HEK293 (cell line): Measurements from ENCODE around the gene ETV3.

ENCODE experiments used
- CTCF ChIA-PET: fragments of 350-600 bp; formaldehyde crosslinking; extraction: SDS; loops from one replicate; lab custom pipeline; 2021; ENCODE audit warnings: antibody characterized with exemption; lab: Yijun Ruan, JAX
- POLR2A ChIA-PET: fragments of 300-600 bp; formaldehyde crosslinking; extraction: SDS; loops from one replicate; lab custom pipeline; 2020; ENCODE audit warnings: antibody characterized with exemption, inconsistent platforms; lab: Yijun Ruan, JAX
- H3K27ac ChIP-seq: fragments of 200-500 bp; sonication (Bioruptor generic); 2 replicates; pipeline ENCODE4 v1.5.1; 2014; ENCODE audit warnings: low read depth, low read length, control low read depth, inconsistent platforms; ENCODE audit errors: extremely low read depth
- H3K36me3 ChIP-seq, 2 experiments: fragments of 200-500 bp in 1 of 2; sonication (Bioruptor generic) in 1 of 2; 1 replicate in 1 of 2; 2 replicates in 1 of 2; pipeline ENCODE4 v1.5.1; 2014 to 2017; ENCODE audit warnings: inconsistent platforms in 2 of 2, low read length in 2 of 2; ENCODE audit not compliant: control insufficient read depth in 2 of 2, insufficient read depth in 1 of 2
- H3K4me1 ChIP-seq: fragments of 200-500 bp; sonication (Bioruptor generic); 2 replicates; pipeline ENCODE4 v1.5.1; 2014; ENCODE audit warnings: mild to moderate bottlenecking, low read length, inconsistent platforms; ENCODE audit not compliant: control insufficient read depth, insufficient read depth
- H3K4me3 ChIP-seq: 2 replicates; pipeline ENCODE4 v1.5.1; 2011; ENCODE audit warnings: low read depth, mild to moderate bottlenecking, control low read depth, low read length, moderate library complexity
- H3K9me3 ChIP-seq: fragments of 200-500 bp; sonication (Bioruptor generic); 2 replicates; pipeline ENCODE4 v1.5.1; 2014; ENCODE audit warnings: low read depth, low read length, inconsistent platforms; ENCODE audit not compliant: control insufficient read depth, insufficient read depth
- AEBP2 ChIP-seq: fragments of 450-650 bp; formaldehyde crosslinking; IDR thresholded peaks from 2 replicates; pipeline ENCODE4 v1.5.1; 2016; ENCODE audit warnings: missing biosample characterization, missing genetic modification characterization, borderline replicate concordance
- OSR2 ChIP-seq: fragments of 450-650 bp; formaldehyde crosslinking; IDR thresholded peaks from 2 replicates; pipeline ENCODE4 v1.5.1; 2016; ENCODE audit warnings: missing biosample characterization, missing genetic modification characterization
- REPIN1 ChIP-seq: fragments of 450-650 bp; formaldehyde crosslinking; IDR thresholded peaks from 2 replicates; pipeline ENCODE4 v1.5.1; 2017; ENCODE audit warnings: missing biosample characterization, missing genetic modification characterization, low read depth
- WT1 ChIP-seq: fragments of 450-650 bp; formaldehyde crosslinking; IDR thresholded peaks from 2 replicates; pipeline ENCODE4 v1.5.1; 2016; ENCODE audit warnings: missing biosample characterization, missing genetic modification characterization
- ZBTB10 ChIP-seq: fragments of 450-650 bp; formaldehyde crosslinking; IDR thresholded peaks from 2 replicates; pipeline ENCODE4 v1.5.1; 2016; ENCODE audit warnings: missing biosample characterization, missing genetic modification characterization
- ZBTB17 ChIP-seq: fragments of 450-650 bp; formaldehyde crosslinking; IDR thresholded peaks from 2 replicates; pipeline ENCODE4 v1.5.1; 2016; ENCODE audit warnings: missing biosample characterization, missing genetic modification characterization
- ZBTB7A ChIP-seq: fragments of 450-650 bp; formaldehyde crosslinking; IDR thresholded peaks from 2 replicates; pipeline ENCODE4 v1.5.1; 2016; ENCODE audit warnings: low read depth, missing biosample characterization, missing genetic modification characterization
- ZEB2 ChIP-seq: fragments of 450-650 bp; formaldehyde crosslinking; IDR thresholded peaks from 2 replicates; pipeline ENCODE4 v1.5.1; 2016; ENCODE audit warnings: missing biosample characterization, missing genetic modification characterization
- ZNF133 ChIP-seq: fragments of 450-650 bp; formaldehyde crosslinking; IDR thresholded peaks from 2 replicates; pipeline ENCODE4 v1.5.1; 2016; ENCODE audit warnings: missing biosample characterization, missing genetic modification characterization
- ZNF146 ChIP-seq: fragments of 450-650 bp; formaldehyde crosslinking; IDR thresholded peaks from 2 replicates; pipeline ENCODE4 v1.5.1; 2016; ENCODE audit warnings: missing biosample characterization, missing genetic modification characterization
- ZNF184 ChIP-seq: fragments of 450-650 bp; IDR thresholded peaks from 2 replicates; pipeline ENCODE4 v1.5.1; 2018; ENCODE audit warnings: missing biosample characterization, mild to moderate bottlenecking, missing genetic modification characterization
- ZNF324 ChIP-seq: fragments of 450-650 bp; formaldehyde crosslinking; IDR thresholded peaks from 2 replicates; pipeline ENCODE4 v1.5.1; 2016; ENCODE audit warnings: missing biosample characterization, missing genetic modification characterization
- ZNF350 ChIP-seq: fragments of 450-650 bp; formaldehyde crosslinking; IDR thresholded peaks from 2 replicates; pipeline ENCODE4 v1.5.0; 2017; ENCODE audit warnings: missing biosample characterization, mild to moderate bottlenecking, missing genetic modification characterization
- ZNF391 ChIP-seq: fragments of 450-650 bp; formaldehyde crosslinking; IDR thresholded peaks from 2 replicates; pipeline ENCODE4 v1.5.1; 2016; ENCODE audit warnings: low read depth, missing biosample characterization, missing genetic modification characterization, borderline replicate concordance
- ZNF394 ChIP-seq: fragments of 450-650 bp; formaldehyde crosslinking; IDR thresholded peaks from 2 replicates; pipeline ENCODE4 v1.5.1; 2016; ENCODE audit warnings: missing biosample characterization, missing genetic modification characterization, mild to moderate bottlenecking, moderate library complexity, borderline replicate concordance
- ZNF404 ChIP-seq: fragments of 450-650 bp; formaldehyde crosslinking; IDR thresholded peaks from 2 replicates; pipeline ENCODE4 v1.5.1; 2017; ENCODE audit warnings: missing biosample characterization, missing genetic modification characterization
- ZNF548 ChIP-seq: fragments of 450-650 bp; formaldehyde crosslinking; IDR thresholded peaks from 2 replicates; pipeline ENCODE4 v1.5.1; 2016; ENCODE audit warnings: missing biosample characterization, missing genetic modification characterization
- ZNF571 ChIP-seq: fragments of 450-650 bp; formaldehyde crosslinking; IDR thresholded peaks from 2 replicates; pipeline ENCODE4 v1.5.0; 2017; ENCODE audit warnings: missing biosample characterization, missing genetic modification characterization
- ZNF596 ChIP-seq: fragments of 450-650 bp; IDR thresholded peaks from 2 replicates; pipeline ENCODE4 v1.5.0; 2018; ENCODE audit warnings: missing biosample characterization, mild to moderate bottlenecking, missing genetic modification characterization, moderate library complexity
- ZNF626 ChIP-seq: fragments of 450-650 bp; sonication (Bioruptor Pico); formaldehyde crosslinking; IDR thresholded peaks from 2 replicates; pipeline ENCODE4 v1.5.1; 2018; ENCODE audit warnings: missing biosample characterization, missing genetic modification characterization, inconsistent platforms
- ZNF777 ChIP-seq: fragments of 450-650 bp; formaldehyde crosslinking; IDR thresholded peaks from 2 replicates; pipeline ENCODE4 v1.5.1; 2017; ENCODE audit warnings: missing biosample characterization, missing genetic modification characterization, borderline replicate concordance
- ZNF785 ChIP-seq: fragments of 450-650 bp; formaldehyde crosslinking; IDR thresholded peaks from 2 replicates; pipeline ENCODE4 v1.5.1; 2016; ENCODE audit warnings: missing biosample characterization, missing genetic modification characterization
- TF ChIP-seq, protein P1 (sequence below): fragments of 450-650 bp; formaldehyde crosslinking; IDR thresholded peaks from 2 replicates; pipeline ENCODE4 v1.5.1; 2016; ENCODE audit warnings: missing biosample characterization, missing genetic modification characterization
- TF ChIP-seq, protein P2 (sequence below): fragments of 450-650 bp; formaldehyde crosslinking; IDR thresholded peaks from 2 replicates; pipeline ENCODE4 v1.5.1; 2016; ENCODE audit warnings: missing biosample characterization, missing genetic modification characterization

Gene ETV3

DNA sequence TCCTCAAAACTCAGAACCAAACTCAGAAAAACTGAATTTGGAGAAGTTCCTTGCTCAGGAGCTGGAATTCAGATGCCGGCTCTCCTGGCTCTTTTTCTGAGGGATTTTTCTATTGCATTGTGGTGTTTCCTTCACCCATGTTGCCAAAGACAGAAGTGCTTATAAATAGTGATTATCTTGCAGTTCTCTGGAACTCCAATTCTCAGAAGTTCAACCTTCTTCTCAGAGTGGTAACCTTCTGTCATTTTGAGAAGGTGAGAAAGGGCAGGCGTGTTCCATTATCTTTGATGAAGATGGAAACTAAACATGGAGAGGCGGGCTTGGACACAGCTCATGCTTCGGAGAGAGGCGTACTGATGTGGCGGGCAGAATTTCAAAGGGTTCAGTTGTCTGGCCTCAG, 12.4 kb upstream of the ETV3 start:
- POLR2A ChIA-PET, result no interaction called here
- CTCF ChIA-PET, result interaction anchor here (1.0 to 1.8 kb wide), 5 partner anchors 13 to 259 kb away, joined by 3 to 11 read pairs (median 4); no protein-coding TSS in a partner anchor
- no peak overlapping the region for H3K4me3 ChIP-seq
- H3K9me3 ChIP-seq, result no peaks in the 10 kb centered on the region
- no peaks in the 10 kb centered on the region for H3K36me3 ChIP-seq
- TF ChIP-seq ZBTB7A (tag by site-specific recombination), result no peak
- TF ChIP-seq ZNF596 (tag by site-specific recombination), result no peak
- TF ChIP-seq ZBTB17 (tag by site-specific recombination), result no peak
- no peak for TF ChIP-seq AEBP2 (tag by site-specific recombination)
- TF ChIP-seq ZNF133 (tag by site-specific recombination), result no peak
- no peak for TF ChIP-seq ZNF785 (tag by site-specific recombination)
- TF ChIP-seq, protein P1, sequence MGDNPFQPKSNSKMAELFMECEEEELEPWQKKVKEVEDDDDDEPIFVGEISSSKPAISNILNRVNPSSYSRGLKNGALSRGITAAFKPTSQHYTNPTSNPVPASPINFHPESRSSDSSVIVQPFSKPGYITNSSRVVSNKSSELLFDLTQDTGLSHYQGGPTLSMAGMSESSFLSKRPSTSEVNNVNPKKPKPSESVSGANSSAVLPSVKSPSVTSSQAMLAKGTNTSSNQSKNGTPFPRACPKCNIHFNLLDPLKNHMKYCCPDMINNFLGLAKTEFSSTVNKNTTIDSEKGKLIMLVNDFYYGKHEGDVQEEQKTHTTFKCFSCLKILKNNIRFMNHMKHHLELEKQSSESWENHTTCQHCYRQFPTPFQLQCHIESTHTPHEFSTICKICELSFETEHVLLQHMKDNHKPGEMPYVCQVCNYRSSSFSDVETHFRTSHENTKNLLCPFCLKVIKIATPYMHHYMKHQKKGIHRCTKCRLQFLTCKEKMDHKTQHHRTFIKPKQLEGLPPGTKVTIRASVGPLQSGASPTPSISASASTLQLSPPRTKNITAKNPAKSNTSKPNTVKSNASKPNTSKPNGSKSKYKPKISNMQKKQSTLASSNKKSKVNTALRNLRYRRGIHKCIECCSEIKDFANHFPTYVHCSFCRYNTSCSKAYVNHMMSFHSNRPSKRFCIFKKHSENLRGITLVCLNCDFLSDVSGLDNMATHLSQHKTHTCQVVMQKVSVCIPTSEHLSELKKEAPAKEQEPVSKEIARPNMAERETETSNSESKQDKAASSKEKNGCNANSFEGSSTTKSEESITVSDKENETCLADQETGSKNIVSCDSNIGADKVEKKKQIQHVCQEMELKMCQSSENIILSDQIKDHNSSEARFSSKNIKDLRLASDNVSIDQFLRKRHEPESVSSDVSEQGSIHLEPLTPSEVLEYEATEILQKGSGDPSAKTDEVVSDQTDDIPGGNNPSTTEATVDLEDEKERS (tag by site-specific recombination), result no peak
- no peak for TF ChIP-seq ZNF404 (tag by site-specific recombination)
- TF ChIP-seq ZNF324 (tag by site-specific recombination), result no peak
- TF ChIP-seq WT1 (tag by site-specific recombination), result no peak
- no peak for TF ChIP-seq ZNF184 (tag by site-specific recombination)
- no peak for TF ChIP-seq ZEB2 (tag by site-specific recombination)
- H3K27ac ChIP-seq, result no peak overlapping the region
- no peaks in the 10 kb centered on the region; the same call in 1 of the 2 replicates for H3K4me1 ChIP-seq

- TF ChIP-seq ZBTB10 (tag by site-specific recombination) (no peak), ZNF548 (tag by site-specific recombination) (no peak), ZNF571 (tag by site-specific recombination) (no peak), ZNF391 (tag by site-specific recombination) (no peak), ZNF626 (tag by site-specific recombination) (no peak), ZNF350 (tag by site-specific recombination) (no peak), OSR2 (tag by site-specific recombination) (no peak), ZNF146 (tag by site-specific recombination) (no peak), ZNF777 (no peak), REPIN1 (tag by site-specific recombination) (no peak), ZNF394 (tag by site-specific recombination) (no peak)
- TF ChIP-seq, protein P2, sequence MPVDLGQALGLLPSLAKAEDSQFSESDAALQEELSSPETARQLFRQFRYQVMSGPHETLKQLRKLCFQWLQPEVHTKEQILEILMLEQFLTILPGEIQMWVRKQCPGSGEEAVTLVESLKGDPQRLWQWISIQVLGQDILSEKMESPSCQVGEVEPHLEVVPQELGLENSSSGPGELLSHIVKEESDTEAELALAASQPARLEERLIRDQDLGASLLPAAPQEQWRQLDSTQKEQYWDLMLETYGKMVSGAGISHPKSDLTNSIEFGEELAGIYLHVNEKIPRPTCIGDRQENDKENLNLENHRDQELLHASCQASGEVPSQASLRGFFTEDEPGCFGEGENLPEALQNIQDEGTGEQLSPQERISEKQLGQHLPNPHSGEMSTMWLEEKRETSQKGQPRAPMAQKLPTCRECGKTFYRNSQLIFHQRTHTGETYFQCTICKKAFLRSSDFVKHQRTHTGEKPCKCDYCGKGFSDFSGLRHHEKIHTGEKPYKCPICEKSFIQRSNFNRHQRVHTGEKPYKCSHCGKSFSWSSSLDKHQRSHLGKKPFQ (tag by site-specific recombination), result no peak
- H3K36me3 ChIP-seq, result no peaks in the 10 kb centered on the region
- no peak overlapping the region for H3K4me3 ChIP-seq
- ChIA-PET CTCF (interaction anchor here (0.8 to 4.0 kb wide), 4 partner anchors 9 to 58 kb away, joined by 3 to 30 read pairs (median 13); no protein-coding TSS in a partner anchor), POLR2A (no interaction called here)
- H3K9me3 ChIP-seq, result no peaks in the 10 kb centered on the region
- H3K27ac ChIP-seq, result no peak overlapping the region
- H3K4me1 ChIP-seq, result no peaks in the 10 kb centered on the region
Observed at GRCh38 chr1:157147906-157148700, 9.9 kb upstream of the ETV3 start.
